Lower lobe of right lung (tissue), 2 donors: ENCODE results near the gene ABCC1. TPM values are rescaled to one million over a fixed set of nuclear protein-coding genes. Genes with fewer than 3 reads are reported as not detected.
A peak's percentile ranks its signal among the peaks of the same experiment; 100 is the strongest.

Experiments
- ATAC-seq, 2 donors: fragments of 200-7000 bp; cut with Tn5 transposase; one replicate each; pipeline ENCODE4 v1.9.1; 2020 to 2022; ENCODE audit warnings: mild to moderate bottlenecking in 2 of 2, moderate library complexity in 2 of 2
- DNase-seq: peaks from one replicate; pipeline ENCODE4 v3.0.0-alpha.2; 2020
- H3K27ac ChIP-seq: fragments of 200-600 bp; one replicate; pipeline ENCODE4 v1.8.0; 2022
- H3K27me3 ChIP-seq: fragments of 200-600 bp; one replicate; pipeline ENCODE4 v1.8.0; 2022; ENCODE audit warnings: low read depth
- H3K36me3 ChIP-seq: fragments of 200-600 bp; one replicate; pipeline ENCODE4 v1.8.0; 2022; ENCODE audit warnings: mild to moderate bottlenecking
- H3K4me1 ChIP-seq: fragments of 200-600 bp; one replicate; pipeline ENCODE4 v1.8.0; 2022
- H3K4me3 ChIP-seq: fragments of 200-600 bp; one replicate; pipeline ENCODE4 v1.8.0; 2022; ENCODE audit warnings: mild to moderate bottlenecking
- H3K9me3 ChIP-seq: fragments of 200-600 bp; one replicate; pipeline ENCODE4 v1.8.0; 2022
- intact Hi-C: fragments of 100-400 bp; cut with DNase I; formaldehyde crosslinking; loops from one replicate; pipeline ENCODE4 v1.11.0; 2022
- total RNA-seq: library from RNA; stranded (reverse); fragmentation: NEBNext Ultra II Directional; extraction: Animal tissue kit (Norgen Biotek cat#: 25700); gene quantifications from one replicate; pipeline ENCODE4 v1.2.1, GENCODE V29; 2021
- TF ChIP-seq, protein P1 (sequence below): fragments of 200-600 bp; IDR thresholded peaks from one replicate; pipeline ENCODE4 v1.8.0; 2022; ENCODE audit warnings: antibody characterized with exemption, mild to moderate bottlenecking
- donor health status: DM: no; HTN: yes; CAD: no; lungs with severe emphysema.

Gene ABCC1
- total RNA-seq, 1 donor from 2014 or later: 47.5 TPM

GRCh38 chr16:15993128-15993527 lies 43.7 kb downstream of the ABCC1 start:
- peaks cover 32% of the 10 kb centered on the region for H3K4me1 ChIP-seq
- no peaks in the 10 kb centered on the region for H3K36me3 ChIP-seq

DNA sequence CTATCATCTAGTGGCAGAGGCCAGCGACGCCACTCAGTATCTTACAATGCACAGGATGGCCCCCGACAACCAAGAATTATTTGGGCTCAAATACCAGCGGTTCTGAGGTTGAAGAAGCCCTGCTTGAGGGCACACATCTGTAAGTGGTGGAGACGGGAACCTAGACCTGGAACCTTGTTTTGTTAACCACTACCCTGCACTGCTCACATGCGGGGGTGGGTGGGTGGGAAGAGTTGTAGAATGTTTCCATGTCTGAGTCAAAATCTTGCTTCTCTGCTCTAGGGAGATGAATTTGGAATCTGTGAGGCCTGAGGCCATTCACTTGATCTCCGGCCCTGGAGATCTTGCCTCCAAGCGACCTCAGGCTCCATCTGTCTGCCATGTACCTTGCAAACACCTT lies 44.1 kb downstream of the ABCC1 start:
- DNase-seq (no peak), ATAC-seq (no peak)
- Histone ChIP-seq H3K27me3 (no peaks in the 10 kb centered on the region), H3K4me3 (no peak overlapping the region), H3K27ac (no peak overlapping the region), H3K4me1 (peaks cover 32% of the 10 kb centered on the region), H3K9me3 (no peaks in the 10 kb centered on the region), H3K36me3 (no peaks in the 10 kb centered on the region)
- TF ChIP-seq, protein P1, sequence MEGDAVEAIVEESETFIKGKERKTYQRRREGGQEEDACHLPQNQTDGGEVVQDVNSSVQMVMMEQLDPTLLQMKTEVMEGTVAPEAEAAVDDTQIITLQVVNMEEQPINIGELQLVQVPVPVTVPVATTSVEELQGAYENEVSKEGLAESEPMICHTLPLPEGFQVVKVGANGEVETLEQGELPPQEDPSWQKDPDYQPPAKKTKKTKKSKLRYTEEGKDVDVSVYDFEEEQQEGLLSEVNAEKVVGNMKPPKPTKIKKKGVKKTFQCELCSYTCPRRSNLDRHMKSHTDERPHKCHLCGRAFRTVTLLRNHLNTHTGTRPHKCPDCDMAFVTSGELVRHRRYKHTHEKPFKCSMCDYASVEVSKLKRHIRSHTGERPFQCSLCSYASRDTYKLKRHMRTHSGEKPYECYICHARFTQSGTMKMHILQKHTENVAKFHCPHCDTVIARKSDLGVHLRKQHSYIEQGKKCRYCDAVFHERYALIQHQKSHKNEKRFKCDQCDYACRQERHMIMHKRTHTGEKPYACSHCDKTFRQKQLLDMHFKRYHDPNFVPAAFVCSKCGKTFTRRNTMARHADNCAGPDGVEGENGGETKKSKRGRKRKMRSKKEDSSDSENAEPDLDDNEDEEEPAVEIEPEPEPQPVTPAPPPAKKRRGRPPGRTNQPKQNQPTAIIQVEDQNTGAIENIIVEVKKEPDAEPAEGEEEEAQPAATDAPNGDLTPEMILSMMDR: no peak
- intact Hi-C loops: no loop called here

More at GRCh38 chr16:15993128-15993527, 43.7 kb downstream of the ABCC1 start:
- intact Hi-C loops: no loop called here
- ATAC-seq (no peak), DNase-seq (no peak)
- Histone ChIP-seq H3K27ac (no peak overlapping the region), H3K27me3 (no peaks in the 10 kb centered on the region), H3K9me3 (no peaks in the 10 kb centered on the region), H3K4me3 (no peak overlapping the region)
- TF ChIP-seq, protein P1: no peak

DNA sequence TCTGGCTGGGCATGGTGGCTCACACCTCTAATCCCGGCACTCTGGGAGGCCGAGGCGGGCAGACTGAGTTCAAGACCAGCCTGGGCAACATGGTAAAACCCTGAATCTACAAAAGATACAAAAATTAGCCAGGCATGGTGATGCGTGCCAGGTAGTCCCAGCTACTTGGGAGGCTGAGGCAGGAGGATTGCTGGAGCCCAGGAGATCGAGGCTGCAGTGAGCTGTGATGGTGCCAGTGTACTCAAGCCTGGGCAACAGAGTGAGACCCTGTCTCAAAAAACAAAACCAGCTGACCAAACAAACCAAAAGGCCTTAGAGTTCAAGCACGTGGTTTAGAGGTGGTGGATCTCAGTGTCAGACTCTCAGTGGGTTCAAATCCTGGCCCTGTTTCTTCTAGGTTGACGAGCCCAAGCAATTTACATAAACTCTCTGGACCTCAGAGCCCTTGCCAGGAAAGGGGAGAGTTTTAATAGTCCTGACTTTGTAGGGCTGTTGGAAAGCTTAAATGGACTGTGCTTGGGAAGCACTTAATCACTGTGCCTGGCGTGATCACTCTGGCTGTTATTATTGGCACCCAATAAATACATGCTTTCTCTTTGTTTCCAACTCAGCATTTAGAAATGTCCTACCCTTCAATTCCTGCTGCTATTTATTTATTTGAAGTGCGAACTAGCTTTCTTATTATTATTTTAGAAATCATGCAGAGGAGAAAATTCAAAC lies 44.7 kb downstream of the ABCC1 start:
- ATAC-seq (no peak), DNase-seq (no peak)
- Histone ChIP-seq H3K4me3 (no peak overlapping the region), H3K4me1 (peaks cover 31% of the 10 kb centered on the region), H3K9me3 (no peaks in the 10 kb centered on the region), H3K27me3 (no peaks in the 10 kb centered on the region), H3K27ac (no peak overlapping the region), H3K36me3 (no peaks in the 10 kb centered on the region)
- intact Hi-C loops: no loop called here
- TF ChIP-seq, protein P1: no peak

DNA sequence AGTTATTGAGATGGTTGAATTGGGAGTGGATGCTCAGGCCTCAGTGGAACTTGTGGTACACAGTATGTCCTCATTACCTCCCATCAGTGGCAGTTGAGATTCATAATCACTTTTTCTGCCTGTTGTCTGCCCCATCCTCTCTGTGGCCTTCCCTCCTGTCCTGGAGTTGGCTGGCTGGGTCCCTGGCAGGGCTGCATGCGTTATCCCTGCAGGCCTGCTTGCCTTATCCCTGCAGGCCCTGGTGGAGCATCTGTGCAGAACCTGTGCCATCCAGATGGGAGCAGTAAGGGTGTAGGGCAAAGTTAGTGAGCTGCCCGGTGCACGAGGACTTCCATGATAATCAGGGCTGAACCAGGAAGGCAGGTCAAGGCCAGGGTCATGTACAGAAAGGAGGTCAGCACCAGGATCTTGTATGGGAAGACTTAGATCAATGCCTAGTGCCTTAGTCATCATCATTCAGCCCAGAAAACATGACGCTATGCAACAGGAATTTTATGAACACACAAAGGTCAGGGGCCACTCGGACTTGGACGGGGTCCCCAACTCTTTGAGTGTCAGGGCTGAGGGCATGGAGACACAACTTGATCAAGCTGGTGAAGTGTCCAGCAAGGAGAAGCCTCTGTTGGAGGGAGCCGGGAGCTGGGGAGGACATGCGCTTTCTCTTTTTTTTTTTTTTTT lies 47.2 kb downstream of the ABCC1 start:
- DNase-seq (no peak), ATAC-seq (peak; percentile 55 to 76)
- H3K27me3 ChIP-seq: no peaks in the 10 kb centered on the region
- H3K9me3 ChIP-seq: no peaks in the 10 kb centered on the region
- H3K27ac ChIP-seq: peak overlapping the region; percentile 46
- peaks cover 29% of the 10 kb centered on the region for H3K4me1 ChIP-seq
- no peaks in the 10 kb centered on the region for H3K36me3 ChIP-seq
- intact Hi-C loops: no loop called here
- TF ChIP-seq, protein P1: no peak
- no peak overlapping the region for H3K4me3 ChIP-seq

GRCh38 chr16:16000685-16001084 lies 51.3 kb downstream of the ABCC1 start:
- Histone ChIP-seq H3K4me3 (no peak overlapping the region), H3K27ac (no peak overlapping the region), H3K27me3 (no peaks in the 10 kb centered on the region), H3K36me3 (no peaks in the 10 kb centered on the region), H3K4me1 (peaks cover 36% of the 10 kb centered on the region), H3K9me3 (no peaks in the 10 kb centered on the region)
- ATAC-seq: no peak
- no peak for DNase-seq
- intact Hi-C loops: no loop called here
- TF ChIP-seq, protein P1: no peak
